HG02884 (cell line): ENCODE data around the gene KIF11.

Experiments
- ATAC-seq: cut with Tn5 transposase; IDR thresholded peaks from one replicate; pipeline ENCODE4 v1.9.1; 2021; ENCODE audit warnings: mild to moderate bottlenecking, moderate library complexity; ENCODE audit not compliant: unreplicated experiment

The KIF11 gene

GRCh38 chr10:92677708-92678107, 84.8 kb downstream of the KIF11 start:
- ATAC-seq = no peak

GRCh38 chr10:92678206-92678605, 85.3 kb downstream of the KIF11 start:
- ATAC-seq = no peak

- ATAC-seq = no peak
Measured at GRCh38 chr10:92681306-92681834, 88.4 kb downstream of the KIF11 start.

- no peak for ATAC-seq
Measured at GRCh38 chr10:92688573-92688926, 95.6 kb downstream of the KIF11 start.

GRCh38 chr10:92688927-92689662, 96.2 kb downstream of the KIF11 start:
- ATAC-seq = no peak

- no peak for ATAC-seq
Measured at GRCh38 chr10:92689663-92690210, 96.8 kb downstream of the KIF11 start, which contains the start of gene HHEX. Gene HHEX (plus strand): TSS chr10:92689955. CDS start chr10:92689987, 32 bp downstream.

GRCh38 chr10:92690211-92690914, 97.4 kb downstream of the KIF11 start:
- ATAC-seq = no peak

- no peak for ATAC-seq
Measured at GRCh38 chr10:92690915-92691590, 98.1 kb downstream of the KIF11 start.

GRCh38 chr10:92691591-92692079, 98.7 kb downstream of the KIF11 start:
- no peak for ATAC-seq

- ATAC-seq = no peak
Measured at GRCh38 chr10:92692080-92692671, 99.2 kb downstream of the KIF11 start.

- ATAC-seq = no peak
Measured at GRCh38 chr10:92692697-92693533, 100.0 kb downstream of the KIF11 start.

- ATAC-seq = no peak
Measured at GRCh38 chr10:92693534-92693893, 100.6 kb downstream of the KIF11 start.

GRCh38 chr10:92695679-92696605, 103.0 kb downstream of the KIF11 start:
- no peak for ATAC-seq

- no peak for ATAC-seq
Measured at GRCh38 chr10:92696606-92697383, 103.9 kb downstream of the KIF11 start.

GRCh38 chr10:92697663-92698511, 105.0 kb downstream of the KIF11 start:
- ATAC-seq = no peak

- ATAC-seq = no peak
Measured at GRCh38 chr10:92699193-92699517, 106.2 kb downstream of the KIF11 start.
